GM20431 (cell line): ENCODE data around the gene TBRG4.

Experiments used
- in situ Hi-C: fragments of 300-500 bp; cut with MseI, MboI; formaldehyde crosslinking; loops from one replicate; pipeline ENCODE4 v1.15.0; 2020; ENCODE audit warnings: low sequenced_read_pairs; ENCODE audit not compliant: unreplicated experiment

TBRG4 gene

DNA sequence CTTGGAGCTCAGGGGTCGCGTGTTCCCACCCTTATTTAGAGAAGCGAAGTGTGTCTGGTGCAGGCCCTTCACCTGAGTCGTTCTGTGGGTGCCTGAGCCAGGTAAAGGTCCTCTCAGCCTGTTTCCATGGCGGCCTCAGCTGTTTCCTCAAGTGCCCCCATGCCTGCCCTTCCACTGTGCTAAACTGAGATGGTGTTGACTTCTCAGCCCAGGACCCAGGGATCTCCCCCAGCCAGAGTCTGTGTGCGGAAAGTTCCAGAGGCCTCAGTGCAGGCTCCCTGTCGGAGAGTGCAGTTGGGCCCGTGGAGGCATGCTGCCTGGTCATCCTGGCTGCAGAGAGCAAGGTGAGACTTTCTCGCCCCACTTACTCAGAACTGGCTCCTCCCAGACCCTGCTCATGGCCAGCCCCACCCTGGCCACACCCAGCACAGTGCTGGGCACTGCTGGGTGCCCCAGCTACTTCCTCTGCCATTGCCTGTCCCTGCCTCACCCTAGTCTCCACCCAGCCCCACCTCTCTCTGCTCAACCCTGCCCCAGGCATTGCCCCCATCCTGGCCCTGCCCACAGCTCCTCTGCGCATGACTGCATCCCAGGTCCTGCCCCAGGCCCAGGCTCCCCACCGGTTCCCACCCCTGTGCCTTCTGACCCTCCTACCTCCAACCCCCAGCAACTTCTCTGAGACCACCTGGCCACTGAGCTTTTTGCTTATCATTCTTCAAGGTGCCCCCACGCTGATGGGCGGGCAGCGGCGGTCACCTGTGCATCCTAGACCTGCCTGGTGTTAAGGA lies 43.1 kb downstream of the TBRG4 start:
- in situ Hi-C loops, result no loop called here

DNA sequence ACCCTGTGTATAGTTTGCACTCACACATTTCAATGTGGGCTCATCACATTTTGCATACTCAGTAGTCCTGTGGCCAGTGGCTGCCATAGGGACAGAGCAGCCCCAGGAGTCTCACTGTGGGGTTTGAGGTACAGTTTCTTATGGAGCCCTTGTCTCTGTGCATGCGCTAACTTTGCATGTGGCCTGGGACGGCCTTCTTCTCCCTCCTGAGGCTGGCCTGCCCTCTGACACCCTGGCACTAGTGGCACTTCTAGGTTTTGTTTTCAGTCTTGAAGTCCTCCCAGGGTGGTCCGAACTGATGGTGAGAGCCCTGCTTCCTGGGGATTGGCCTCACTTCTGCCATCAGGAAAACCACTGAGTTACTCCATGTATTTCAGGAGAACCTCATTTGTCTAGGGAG lies 43.9 kb downstream of the TBRG4 start:
- in situ Hi-C loops, result no loop called here

DNA sequence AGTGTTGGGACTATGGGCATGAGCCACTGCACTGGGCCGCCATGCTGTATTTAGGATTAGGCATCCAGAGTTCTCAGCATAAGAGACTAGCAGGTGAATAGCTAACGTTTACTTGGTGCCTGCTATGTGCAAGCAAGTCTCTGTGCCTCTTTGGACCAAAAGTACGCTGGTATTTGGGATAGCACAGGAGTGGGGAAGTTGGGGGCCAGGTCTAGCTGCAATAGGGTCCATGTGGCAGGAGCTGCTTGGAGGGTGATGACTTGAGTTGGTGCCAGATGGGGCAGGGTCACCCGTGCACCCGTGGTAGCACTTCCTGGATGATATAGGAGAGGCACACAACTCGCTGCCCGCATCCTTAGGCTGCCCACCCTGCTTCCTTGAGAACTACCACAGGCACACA lies 45.1 kb downstream of the TBRG4 start:
- in situ Hi-C loops, result no loop called here

DNA sequence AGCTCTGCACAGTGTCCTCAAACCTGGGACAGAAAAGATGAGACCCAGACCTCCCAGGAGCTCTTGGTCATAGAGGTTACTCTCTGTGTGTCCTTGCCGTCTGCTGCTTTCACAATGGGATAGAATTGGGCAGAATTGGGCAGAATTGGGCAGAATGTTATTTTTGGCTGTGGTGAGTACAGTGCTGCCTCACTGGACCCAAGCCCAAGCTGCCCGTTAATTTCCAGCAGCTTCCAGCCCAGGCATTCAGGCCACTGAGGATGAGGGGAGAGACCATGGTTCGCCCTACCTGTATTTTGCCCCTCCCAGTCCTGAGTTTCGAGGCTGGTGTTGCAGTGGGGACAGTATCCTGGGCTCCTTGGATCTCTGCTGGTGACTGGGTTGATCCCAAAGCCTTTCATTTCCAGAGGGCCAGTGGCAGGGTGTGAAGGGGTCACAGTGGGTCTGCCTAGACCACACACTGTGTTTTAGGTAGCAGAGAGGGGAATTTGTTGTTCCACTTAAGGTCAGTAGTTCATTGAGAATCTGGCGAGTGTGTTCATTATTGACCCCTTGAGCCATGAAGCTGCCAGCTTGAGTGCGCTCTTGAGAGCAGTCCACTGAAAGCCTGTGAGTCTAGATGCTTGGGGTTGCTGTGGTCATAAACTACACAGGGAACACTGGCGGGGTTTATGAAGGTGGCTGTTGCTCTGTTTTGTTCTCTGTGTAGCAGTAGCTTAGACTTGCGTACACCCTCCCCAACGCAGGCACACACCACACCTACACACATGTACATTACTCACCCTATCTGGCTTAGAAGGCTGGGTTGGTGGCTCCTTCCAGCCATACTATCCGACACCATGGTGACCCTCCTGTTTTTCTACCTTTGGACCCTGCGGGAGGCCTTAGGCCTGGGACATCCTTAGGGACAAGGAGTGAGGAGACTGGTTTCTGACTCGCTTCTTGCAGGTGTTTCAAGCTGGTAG lies 46.2 kb downstream of the TBRG4 start:
- in situ Hi-C loops, result no loop called here

DNA sequence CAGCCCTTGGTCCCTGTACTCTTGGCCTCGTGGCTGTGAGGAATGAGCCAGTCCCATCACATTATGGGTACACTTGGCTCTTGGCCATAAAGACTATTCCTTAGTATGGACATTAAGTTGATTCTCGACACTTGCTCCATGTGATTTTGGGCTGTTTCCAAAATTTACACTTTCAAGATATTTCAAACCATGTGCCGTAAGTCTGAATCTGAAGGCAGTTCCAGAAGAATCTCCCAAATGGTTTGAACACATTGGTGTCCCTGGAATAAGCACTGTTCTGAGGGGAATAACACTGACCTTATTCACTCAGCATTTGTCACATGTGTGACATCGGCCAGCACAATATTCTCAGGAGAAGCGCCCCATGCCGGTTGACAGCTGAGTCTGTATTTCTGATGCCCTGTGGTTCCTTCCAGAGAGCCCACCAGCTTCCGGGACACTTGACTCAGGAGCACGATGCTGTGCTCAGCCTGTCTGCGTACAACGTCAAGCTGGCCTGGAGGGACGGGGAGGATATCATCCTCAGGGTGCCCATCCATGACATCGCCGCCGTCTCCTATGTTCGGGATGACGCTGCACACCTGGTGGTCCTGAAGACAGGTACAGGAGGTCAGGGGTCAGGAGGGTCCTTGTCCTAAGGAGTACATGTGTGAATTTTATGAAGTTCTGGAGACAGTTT lies 47.3 kb downstream of the TBRG4 start:
- in situ Hi-C loops, result no loop called here

DNA sequence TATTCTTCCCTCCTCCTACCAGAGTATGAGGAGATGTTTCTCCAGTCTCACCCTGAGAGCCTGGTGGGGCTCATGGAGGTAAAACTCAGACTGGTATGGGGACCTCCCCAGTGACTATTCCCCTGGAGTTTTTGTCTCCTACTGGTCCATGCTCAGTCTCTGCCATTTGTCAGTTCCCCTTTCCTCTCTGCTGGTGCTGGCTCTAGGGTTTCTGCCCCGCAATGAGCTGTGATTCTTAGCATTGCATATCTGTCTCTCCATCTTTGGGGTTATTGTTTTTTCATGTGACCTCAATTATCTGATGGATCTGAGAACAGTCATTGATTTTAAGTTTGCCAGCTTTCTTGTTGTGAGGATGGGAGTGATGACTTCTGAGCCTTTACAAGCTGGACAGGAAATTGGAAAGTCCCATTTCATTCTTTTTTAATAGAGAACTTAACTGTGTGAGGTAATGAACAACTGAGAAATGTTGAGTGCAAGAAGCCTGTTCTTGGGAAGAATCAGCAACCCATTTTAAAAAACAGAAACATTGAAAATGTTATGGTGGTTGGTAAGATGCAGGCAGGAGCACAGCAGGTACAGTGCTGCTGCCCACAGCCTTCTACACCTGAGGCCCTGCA lies 49.6 kb downstream of the TBRG4 start:
- in situ Hi-C loops, result no loop called here

DNA sequence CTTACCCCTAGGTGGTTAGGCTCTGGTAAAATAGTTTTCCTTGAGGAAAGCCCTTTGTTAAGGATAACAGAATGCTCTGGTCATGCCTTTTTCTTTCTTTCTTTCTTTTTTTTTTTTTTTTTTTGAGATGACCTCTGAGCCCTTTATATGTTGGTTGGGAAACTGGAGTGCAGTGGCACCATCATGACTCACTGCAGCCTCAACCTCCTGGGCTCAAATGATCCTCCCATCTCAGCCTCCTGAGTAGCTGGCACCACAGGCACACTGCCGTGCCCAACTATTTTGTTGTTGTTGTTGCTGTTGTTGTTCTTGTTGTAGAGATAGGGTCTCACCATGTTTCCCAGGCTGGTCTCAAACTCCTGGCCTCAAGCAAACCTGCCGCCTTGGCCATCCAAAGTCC lies 50.1 kb downstream of the TBRG4 start:
- in situ Hi-C loops, result no loop called here

DNA sequence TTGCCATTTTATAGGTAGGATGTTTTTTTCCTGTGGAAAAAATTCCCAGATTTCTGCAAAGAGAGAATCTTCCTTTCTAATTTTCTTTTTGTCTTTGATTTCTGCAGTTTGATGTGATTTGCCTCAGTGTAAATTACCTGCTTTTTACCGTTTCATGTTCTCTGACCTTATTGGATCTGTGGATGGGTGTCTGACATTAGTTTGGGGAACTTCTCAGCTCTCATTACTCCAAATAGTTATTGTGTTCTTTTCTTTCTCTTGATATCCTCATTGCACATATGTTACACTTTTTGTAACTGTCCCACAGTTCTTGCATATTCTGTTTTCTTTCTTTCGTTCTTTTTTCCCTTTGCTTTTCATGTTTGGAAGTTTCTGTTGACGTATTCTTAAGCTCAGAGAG lies 51.2 kb downstream of the TBRG4 start:
- in situ Hi-C loops, result no loop called here

DNA sequence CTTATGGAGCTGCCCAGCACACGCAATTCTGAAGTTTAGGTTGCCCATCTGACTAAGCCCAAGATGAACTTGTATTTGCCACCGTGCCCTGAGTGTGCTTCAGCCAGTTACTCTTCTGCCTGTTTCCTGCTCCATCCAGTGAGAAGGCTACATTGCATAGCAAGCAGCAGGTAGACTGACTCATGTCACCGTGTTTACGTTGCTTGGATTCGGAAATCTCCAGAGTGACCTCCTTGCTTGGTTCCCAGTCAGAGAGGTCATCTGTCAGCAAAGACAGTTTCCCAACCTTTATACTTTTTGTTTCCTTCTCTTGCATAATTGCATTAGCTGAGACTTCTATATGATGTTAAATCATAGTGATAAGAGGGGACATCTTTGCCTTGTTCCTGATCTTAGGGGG lies 53.6 kb downstream of the TBRG4 start:
- in situ Hi-C loops, result no loop called here

DNA sequence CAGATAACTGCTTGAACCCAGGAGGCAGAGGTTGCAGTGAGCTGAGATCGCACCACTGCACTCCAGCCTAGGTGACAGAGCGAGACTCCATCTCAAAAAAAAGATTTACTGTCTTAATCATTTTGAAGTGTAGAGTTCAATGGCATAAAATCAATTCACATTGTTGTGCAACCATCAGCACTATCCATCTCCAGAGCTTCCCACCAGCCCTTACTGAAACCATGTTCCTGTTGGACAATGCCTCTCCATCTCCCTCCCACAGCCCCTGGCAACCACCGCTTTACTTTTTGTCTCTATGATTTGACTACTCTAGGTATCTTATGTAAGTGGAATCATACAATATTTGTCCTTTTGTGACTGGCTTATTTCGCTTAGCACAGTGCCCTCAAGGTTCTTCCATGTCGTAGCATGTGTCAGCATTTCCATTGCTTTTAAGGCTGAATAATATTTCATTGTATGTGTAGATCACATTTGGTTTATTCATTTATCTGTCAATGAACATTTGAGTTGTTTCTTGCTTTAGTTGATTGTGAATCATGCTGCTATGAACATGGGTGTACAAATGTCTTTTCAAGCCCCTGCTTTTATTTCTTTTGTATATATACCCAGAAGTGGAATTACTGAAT lies 55.8 kb downstream of the TBRG4 start:
- in situ Hi-C loops, result no loop called here

DNA sequence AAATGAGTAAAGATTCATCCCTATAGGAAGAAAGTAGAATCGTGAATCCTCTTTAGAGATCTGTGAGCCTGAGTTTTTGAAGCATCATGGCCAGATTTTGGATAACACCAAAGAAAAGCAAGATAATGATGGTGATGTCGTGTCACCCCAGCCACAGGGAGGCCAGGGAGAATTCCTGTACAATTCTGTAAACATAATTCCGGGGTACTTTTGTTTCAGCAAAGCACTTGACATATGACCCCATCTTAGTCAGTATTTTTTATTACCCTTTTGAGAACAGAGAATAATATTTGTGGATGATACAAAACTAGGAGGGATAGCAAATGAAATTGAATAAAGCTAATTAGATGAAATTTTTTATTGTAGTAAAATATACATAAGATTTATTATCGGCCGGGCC lies 56.5 kb downstream of the TBRG4 start:
- in situ Hi-C loops, result no loop called here

DNA sequence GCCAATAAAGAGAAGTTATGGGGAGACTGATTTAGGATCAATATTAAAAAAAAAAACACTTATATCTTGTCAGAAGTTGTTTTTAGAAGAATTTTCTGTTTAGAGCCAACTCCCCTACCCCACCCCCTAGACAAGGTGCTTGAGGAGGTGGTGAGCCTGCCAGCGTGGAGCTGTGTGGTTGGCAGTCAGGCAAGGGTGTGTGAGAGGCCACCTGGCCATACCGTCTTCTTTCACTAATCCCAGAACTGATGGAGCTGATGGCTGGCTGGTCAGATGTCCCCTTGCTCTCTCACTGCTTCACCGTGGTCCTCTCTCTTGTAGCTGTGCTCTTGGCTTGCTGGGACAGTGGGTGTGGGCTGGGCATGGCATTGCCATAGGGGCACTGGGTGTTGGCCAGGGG lies 57.1 kb downstream of the TBRG4 start:
- in situ Hi-C loops, result no loop called here

DNA sequence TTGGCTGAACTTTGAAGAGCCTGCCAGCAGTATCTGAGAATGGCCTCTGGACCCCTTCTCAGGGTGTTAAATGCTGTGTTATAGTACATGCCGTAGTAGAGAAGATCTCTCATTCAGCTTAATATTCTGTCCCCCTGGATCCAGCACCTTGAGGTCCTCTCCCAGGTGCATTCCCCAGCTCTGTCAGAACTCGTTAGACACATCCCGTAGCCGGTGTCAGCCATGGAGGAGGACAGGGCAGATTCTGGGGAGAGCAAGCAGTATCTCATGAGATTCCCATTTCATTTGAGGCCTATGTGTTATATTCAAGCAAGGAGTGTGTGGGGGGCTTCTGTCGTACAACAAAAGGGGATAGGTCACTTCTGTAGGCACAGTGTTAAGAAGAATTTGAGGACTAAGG lies 57.6 kb downstream of the TBRG4 start:
- in situ Hi-C loops, result no loop called here

DNA sequence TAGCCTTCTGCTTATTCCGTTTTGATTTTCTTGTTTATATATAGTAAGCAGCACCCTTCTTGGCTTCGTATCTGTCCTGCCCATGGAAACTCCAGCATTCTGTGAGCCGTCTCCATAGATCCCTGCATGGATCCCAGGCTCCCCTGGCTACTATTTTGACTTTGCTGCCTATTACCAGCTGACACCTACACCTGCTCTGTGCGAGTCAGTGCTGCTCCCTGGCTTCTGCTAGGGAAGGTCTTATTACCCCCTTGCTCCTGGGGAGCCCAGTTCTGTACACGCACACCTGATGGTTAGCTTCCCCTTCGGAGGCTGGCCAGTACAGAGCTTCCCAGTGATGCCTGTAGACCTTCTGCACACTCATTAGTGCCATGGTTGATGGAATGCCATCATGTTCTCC lies 58.1 kb downstream of the TBRG4 start:
- in situ Hi-C loops, result no loop called here

DNA sequence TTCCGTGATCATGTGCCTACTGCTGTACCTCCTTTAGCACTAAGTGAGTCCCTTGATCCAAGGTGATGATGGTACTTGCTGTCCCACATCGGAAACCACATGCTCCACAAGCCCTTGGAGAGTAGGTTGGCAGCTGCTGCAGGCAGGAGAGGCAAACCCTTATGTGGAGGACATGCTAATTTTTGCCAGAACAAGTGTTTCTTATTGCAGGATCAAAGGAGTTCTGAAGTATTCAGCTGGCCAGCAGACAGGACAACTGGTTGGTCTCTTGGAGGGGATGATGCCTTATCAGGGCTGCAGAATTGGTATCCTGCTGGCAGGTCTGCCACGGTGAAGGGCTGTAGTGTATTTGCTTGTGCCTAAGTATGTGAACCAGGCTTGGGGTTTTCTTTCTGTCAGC lies 59.5 kb downstream of the TBRG4 start:
- in situ Hi-C loops, result no loop called here

DNA sequence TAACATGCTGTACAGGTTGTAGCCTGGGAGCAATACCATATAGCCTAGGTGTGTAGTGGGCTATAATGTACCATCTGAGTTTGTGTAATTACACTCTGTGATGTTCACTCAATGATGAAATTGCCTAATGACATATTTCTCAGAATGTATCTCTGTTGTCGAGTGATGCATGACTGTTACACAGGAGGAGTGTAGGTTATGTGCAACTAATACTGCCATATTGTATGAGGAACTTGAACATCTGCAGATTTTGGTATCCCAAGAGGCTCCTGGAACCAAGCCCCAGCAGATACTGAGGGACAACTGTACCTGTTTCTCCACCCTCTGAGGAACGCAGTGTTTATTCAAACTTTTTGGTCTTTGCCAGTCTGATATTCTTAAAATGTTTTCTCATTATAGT lies 61.3 kb downstream of the TBRG4 start:
- in situ Hi-C loops, result no loop called here
